AG04449 (cell line): ENCODE data around the gene DCDC1.

Experiments used
- CTCF ChIA-PET: fragments of 350-600 bp; formaldehyde crosslinking; extraction: SDS; loops from one replicate; lab custom pipeline; 2021; ENCODE audit warnings: antibody characterized with exemption; lab: Yijun Ruan, JAX
- POLR2A ChIA-PET: fragments of 400-600, 350-600 bp; formaldehyde crosslinking; extraction: SDS; loops from one replicate; lab custom pipeline; 2020; ENCODE audit warnings: antibody characterized with exemption, inconsistent platforms; lab: Yijun Ruan, JAX
- DNase-seq: peaks from one replicate; pipeline ENCODE4 v3.0.0-alpha.2; 2010; ENCODE audit warnings: low read depth, low spot score
- H3K4me3 ChIP-seq: 2 replicates; pipeline ENCODE4 v1.5.1; 2011; ENCODE audit warnings: low read depth, mild to moderate bottlenecking, control low read depth, low read length
- CTCF ChIP-seq: IDR thresholded peaks from one replicate; pipeline ENCODE4 v1.5.1; 2011; ENCODE audit warnings: mild to moderate bottlenecking, moderate library complexity, low read length, control low read depth, inconsistent platforms; ENCODE audit not compliant: insufficient read depth; ENCODE audit errors: missing control alignments

The DCDC1 gene

GRCh38 chr11:31236143-31236542 is 133.4 kb downstream of the DCDC1 start:
- peak; percentile 1 for TF ChIP-seq CTCF
- no peak for DNase-seq
- POLR2A ChIA-PET = no interaction called here
- no peak overlapping the region for H3K4me3 ChIP-seq
- CTCF ChIA-PET = interaction anchor here (0.9 to 7.2 kb wide), 5 partner anchors 723 to 953 kb away, joined by 3 to 78 read pairs (median 3); no protein-coding TSS in a partner anchor

DNA sequence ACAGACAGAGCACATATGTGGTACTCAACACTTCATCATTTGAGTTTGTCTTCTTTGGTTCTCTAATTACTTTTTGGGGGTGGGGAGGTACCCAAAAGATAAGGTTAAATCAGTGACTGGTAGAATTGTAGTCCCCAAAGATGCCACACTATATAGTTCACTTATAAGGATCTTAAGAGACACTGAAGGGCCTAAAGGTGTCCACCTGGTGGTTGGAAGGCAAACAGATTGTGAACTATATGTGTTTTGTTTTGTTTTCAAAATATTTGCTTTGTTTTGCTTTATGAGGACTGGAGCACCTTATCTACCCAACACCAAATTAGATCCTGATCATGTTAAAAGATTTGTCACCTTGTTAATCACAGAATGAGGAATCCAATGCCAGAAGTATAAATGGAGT is 136.1 kb downstream of the DCDC1 start:
- no peak overlapping the region for H3K4me3 ChIP-seq
- DNase-seq = no peak
- no peak for TF ChIP-seq CTCF
- CTCF ChIA-PET = interaction anchor here (1.1 kb wide), 1 partner anchor 8 kb away, joined by 3 read pairs; no protein-coding TSS in a partner anchor
- POLR2A ChIA-PET = no interaction called here

- no peak for DNase-seq
- ChIA-PET CTCF (no interaction called here), POLR2A (no interaction called here)
- no peak overlapping the region for H3K4me3 ChIP-seq
- no peak for TF ChIP-seq CTCF
Observed at GRCh38 chr11:31231601-31232000, 137.9 kb downstream of the DCDC1 start.

DNA sequence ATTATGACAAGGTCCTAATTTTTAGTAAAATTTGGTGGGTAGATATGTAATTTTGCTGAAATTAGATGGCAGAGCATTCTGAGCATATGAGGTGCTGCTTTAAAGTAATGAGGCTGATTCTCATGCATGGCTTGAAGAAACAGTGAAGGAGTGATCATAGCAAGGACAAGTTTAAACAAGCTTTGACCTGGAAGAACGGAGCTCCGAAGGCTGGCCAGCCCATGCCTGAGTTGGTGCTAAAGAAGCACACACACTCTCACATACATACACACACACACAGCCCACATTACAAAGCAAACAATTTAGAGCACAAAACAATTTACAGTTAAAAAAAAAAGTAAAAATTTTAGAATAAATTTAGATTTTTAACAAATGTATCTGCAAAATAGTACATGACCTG is 150.7 kb downstream of the DCDC1 start:
- ChIA-PET POLR2A (no interaction called here), CTCF (no interaction called here)

DNA sequence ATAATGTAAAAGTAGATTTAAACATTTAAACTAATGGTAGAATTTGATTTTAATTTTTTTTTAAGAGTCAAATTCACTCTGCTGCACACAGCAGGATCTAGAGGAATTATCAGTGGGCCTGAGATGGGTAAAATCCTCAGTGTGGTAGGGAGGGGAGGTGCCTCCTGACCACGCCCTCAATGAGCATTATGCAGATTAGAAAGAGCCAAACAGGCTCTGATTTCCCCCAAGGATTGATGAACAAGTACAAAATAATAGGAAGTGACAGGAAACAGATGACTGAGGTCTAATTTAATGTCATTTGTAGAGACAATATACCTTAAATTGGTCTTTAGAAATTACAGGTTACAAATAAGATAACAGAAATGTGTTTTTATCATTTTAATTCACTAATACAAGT is 155.2 kb downstream of the DCDC1 start:
- H3K4me3 ChIP-seq = no peak overlapping the region
- CTCF ChIA-PET = no interaction called here
- POLR2A ChIA-PET = no interaction called here
- DNase-seq = no peak
- no peak for TF ChIP-seq CTCF

More for the DNA sequence above, 150.7 kb downstream of the DCDC1 start:
- H3K4me3 ChIP-seq = no peak overlapping the region
- no peak for DNase-seq
- no peak for TF ChIP-seq CTCF

GRCh38 chr11:31199378-31199777 is 170.2 kb downstream of the DCDC1 start:
- POLR2A ChIA-PET = no interaction called here
- no peak overlapping the region for H3K4me3 ChIP-seq
- no peak for TF ChIP-seq CTCF
- DNase-seq = no peak
- CTCF ChIA-PET = no interaction called here
